Astrocyte of the spinal cord (primary cell): ENCODE data around the gene SPATA31D4.

Experiments
- DNase-seq: peaks from one replicate; pipeline ENCODE4 v3.0.0; 2011; ENCODE audit warnings: low read depth, low spot score
- H3K4me3 ChIP-seq: 2 replicates; pipeline ENCODE4 v1.5.1; 2011; ENCODE audit warnings: low read depth, mild to moderate bottlenecking, low read length, moderate library complexity
- in situ Hi-C: cut with HindIII; loops from 2 replicates; pipeline ENCODE4 v1.10.0; 2017; ENCODE audit warnings: low sequenced_read_pairs
- TF ChIP-seq, protein P1 (sequence below): IDR thresholded peaks from 2 replicates; pipeline ENCODE4 v1.5.1; 2012; ENCODE audit warnings: low read depth, mild to moderate bottlenecking, low read length, inconsistent platforms

Gene SPATA31D4

GRCh38 chr9:81979196-81979595 lies 51.0 kb downstream of the SPATA31D4 start:
- in situ Hi-C loops = no loop called here
- DNase-seq = no peak

GRCh38 chr9:81980568-81980967 lies 52.3 kb downstream of the SPATA31D4 start:
- in situ Hi-C loops = no loop called here
- no peak overlapping the region for H3K4me3 ChIP-seq
- DNase-seq = no peak
- TF ChIP-seq, protein P1, sequence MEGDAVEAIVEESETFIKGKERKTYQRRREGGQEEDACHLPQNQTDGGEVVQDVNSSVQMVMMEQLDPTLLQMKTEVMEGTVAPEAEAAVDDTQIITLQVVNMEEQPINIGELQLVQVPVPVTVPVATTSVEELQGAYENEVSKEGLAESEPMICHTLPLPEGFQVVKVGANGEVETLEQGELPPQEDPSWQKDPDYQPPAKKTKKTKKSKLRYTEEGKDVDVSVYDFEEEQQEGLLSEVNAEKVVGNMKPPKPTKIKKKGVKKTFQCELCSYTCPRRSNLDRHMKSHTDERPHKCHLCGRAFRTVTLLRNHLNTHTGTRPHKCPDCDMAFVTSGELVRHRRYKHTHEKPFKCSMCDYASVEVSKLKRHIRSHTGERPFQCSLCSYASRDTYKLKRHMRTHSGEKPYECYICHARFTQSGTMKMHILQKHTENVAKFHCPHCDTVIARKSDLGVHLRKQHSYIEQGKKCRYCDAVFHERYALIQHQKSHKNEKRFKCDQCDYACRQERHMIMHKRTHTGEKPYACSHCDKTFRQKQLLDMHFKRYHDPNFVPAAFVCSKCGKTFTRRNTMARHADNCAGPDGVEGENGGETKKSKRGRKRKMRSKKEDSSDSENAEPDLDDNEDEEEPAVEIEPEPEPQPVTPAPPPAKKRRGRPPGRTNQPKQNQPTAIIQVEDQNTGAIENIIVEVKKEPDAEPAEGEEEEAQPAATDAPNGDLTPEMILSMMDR = no peak

More at GRCh38 chr9:81979196-81979595, 51.0 kb downstream of the SPATA31D4 start:
- TF ChIP-seq, protein P1 = no peak
- no peak overlapping the region for H3K4me3 ChIP-seq

DNA sequence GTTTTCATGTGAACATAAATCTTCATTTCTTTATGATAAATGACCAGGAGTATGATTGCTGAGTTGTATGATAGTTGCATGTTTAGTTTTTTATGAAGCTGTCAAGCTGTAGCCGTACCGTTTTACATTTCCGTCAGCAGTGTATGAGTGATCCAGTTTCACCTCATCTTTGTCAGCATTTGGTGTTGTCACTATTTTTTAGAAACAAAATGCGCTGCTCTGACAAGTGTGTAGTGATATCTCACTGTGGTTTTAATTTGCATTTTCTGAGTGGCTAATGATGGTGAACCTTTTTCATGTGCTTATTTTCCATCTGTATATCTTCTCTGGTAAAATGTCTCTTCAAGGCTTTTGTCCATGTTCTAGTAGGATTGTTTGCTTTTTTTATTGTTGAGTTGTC lies 53.7 kb downstream of the SPATA31D4 start:
- in situ Hi-C loops = no loop called here
- DNase-seq = no peak
- TF ChIP-seq, protein P1 = no peak
- no peak overlapping the region for H3K4me3 ChIP-seq
